Right lobe of liver (tissue), 6 donors: ENCODE results near the gene TSKS. TPM values are rescaled to one million over a fixed set of nuclear protein-coding genes. Genes with fewer than 3 reads are reported as not detected.

Experiments
- ATAC-seq, 4 donors: fragments of 200-7000 bp; cut with Tn5 transposase; one replicate each; pipeline ENCODE4 v1.9.1; 2020; ENCODE audit warnings: mild to moderate bottlenecking in 4 of 4, moderate library complexity in 4 of 4
- DNase-seq, 3 donors: peaks; one replicate each; pipeline ENCODE4 v3.0.0-alpha.2; 2020
- H3K27ac ChIP-seq, 3 donors: fragments of 200-600 bp; one replicate each; pipeline ENCODE4 v1.8.0; 2022
- H3K27me3 ChIP-seq, 2 donors: fragments of 200-600 bp; one replicate each; pipeline ENCODE4 v1.8.0; 2022
- H3K36me3 ChIP-seq, 4 donors: fragments of 200-600 bp; sonication (generic) in 1 of 4; one replicate each; pipeline versions ENCODE4 v1.5.1 to v1.8.0; 2017 to 2022; ENCODE audit warnings: control low read depth in 1 of 4
- H3K4me1 ChIP-seq, 4 donors: fragments of 200-600 bp; sonication (generic) in 1 of 4; one replicate each; pipeline versions ENCODE4 v1.5.1 to v1.8.0; 2017 to 2022; ENCODE audit warnings: control low read depth in 1 of 4
- H3K4me3 ChIP-seq, 3 donors: fragments of 200-600 bp; one replicate each; pipeline ENCODE4 v1.8.0; 2022
- H3K9me3 ChIP-seq, 4 donors: fragments of 200-600 bp; sonication (generic) in 1 of 4; one replicate each; pipeline versions ENCODE4 v1.5.1 to v1.8.0; 2017 to 2022; ENCODE audit warnings: control low read depth in 1 of 4
- POLR2A ChIP-seq: fragments of 450-650 bp; IDR thresholded peaks from one replicate; pipeline ENCODE4 v1.6.1; 2017; ENCODE audit warnings: antibody characterized with exemption, mild to moderate bottlenecking
- WGBS: methylation state at CpG from one replicate; pipeline ENCODE4 v1.1.6; 2018; ENCODE audit warnings: low coverage, low lambda C conversion rate; ENCODE audit not compliant: insufficient coverage; ENCODE audit errors: missing lambda C conversion rate; 5-methylcytosine and 5-hydroxymethylcytosine counted together
- intact Hi-C, 2 donors: fragments of 100-400 bp; cut with DNase I; formaldehyde crosslinking; loops; one replicate each; pipeline versions ENCODE4 v1.11.2 to v1.14.1; 2022
- total RNA-seq, 6 experiments: library from RNA; depleted of rRNA in 2 of 6; stranded (reverse); fragments of >200 nt in 2 of 6; fragmentation: NEBNext Ultra II Directional in 3 of 6; extraction: Animal tissue kit (Norgen Biotek cat#: 25700) in 3 of 6; gene quantifications; one replicate each; pipeline versions ENCODE4 v1.1.0 to v1.2.4, GENCODE V29; 2016 to 2023
- TF ChIP-seq, protein P1 (sequence below), 4 donors: fragments of 200-600 bp in 3 of 4; fragments of 450-650 bp in 1 of 4; IDR thresholded peaks; one replicate each; pipeline versions ENCODE4 v1.5.1 to v1.8.0; 2016 to 2022; ENCODE audit warnings: antibody characterized with exemption in 4 of 4, mild to moderate bottlenecking in 2 of 4
- donor health status: DM: no; HTN: yes; CAD: no.
- donor health status: DM: no; HTN: no; CAD: no.
- donor health status: DM: no; HTN: no; CAD: no.
- donor health status: DM: no; HTN: yes; CAD: no.
- donor health status: DM: no; HTN: yes; CAD: no.

TSKS gene
- total RNA-seq, 6 experiments from 2014 or later: not detected

GRCh38 chr19:49798574-49798973, 35.5 kb upstream of the TSKS start:
- Histone ChIP-seq H3K4me3 (no peak overlapping the region), H3K9me3 (no peaks in the 10 kb centered on the region), H3K27me3 (no peaks in the 10 kb centered on the region), H3K36me3 (peaks cover 0 to 73% (median 37%) of the 10 kb centered on the region in 4 donors), H3K27ac (no peak overlapping the region), H3K4me1 (no peaks in the 10 kb centered on the region)
- no peak for TF ChIP-seq POLR2A
- TF ChIP-seq, protein P1, sequence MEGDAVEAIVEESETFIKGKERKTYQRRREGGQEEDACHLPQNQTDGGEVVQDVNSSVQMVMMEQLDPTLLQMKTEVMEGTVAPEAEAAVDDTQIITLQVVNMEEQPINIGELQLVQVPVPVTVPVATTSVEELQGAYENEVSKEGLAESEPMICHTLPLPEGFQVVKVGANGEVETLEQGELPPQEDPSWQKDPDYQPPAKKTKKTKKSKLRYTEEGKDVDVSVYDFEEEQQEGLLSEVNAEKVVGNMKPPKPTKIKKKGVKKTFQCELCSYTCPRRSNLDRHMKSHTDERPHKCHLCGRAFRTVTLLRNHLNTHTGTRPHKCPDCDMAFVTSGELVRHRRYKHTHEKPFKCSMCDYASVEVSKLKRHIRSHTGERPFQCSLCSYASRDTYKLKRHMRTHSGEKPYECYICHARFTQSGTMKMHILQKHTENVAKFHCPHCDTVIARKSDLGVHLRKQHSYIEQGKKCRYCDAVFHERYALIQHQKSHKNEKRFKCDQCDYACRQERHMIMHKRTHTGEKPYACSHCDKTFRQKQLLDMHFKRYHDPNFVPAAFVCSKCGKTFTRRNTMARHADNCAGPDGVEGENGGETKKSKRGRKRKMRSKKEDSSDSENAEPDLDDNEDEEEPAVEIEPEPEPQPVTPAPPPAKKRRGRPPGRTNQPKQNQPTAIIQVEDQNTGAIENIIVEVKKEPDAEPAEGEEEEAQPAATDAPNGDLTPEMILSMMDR (IDR thresholded peaks at IDR 0.05): no peak
- WGBS: no CpG with 5 or more reads among the region's 11 CpGs
- intact Hi-C loops: no loop called here
- DNase-seq (no peak), ATAC-seq (no peak)

DNA sequence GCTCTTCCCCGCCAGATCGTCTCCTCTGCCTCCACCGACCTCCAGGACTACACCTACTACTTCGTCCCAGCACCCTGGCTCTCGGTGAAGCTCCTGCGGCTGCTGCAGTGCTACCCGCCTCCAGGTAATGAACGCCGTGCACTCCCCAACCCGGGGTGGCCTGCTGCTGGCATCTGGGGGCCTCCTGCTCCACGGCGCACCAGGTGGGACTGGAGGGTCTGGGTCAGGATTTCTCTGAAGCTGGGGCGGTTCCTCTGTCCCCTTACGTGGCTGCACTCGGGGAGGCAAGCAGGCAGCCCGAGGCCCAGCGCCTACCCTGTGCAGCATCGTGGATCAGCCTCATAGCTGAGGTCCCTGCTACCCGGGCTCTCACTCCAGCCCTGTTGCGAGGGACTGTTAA, 32.5 kb upstream of the TSKS start:
- H3K27ac ChIP-seq: no peak overlapping the region
- TF ChIP-seq, protein P1 (IDR thresholded peaks at IDR 0.05): no peak
- TF ChIP-seq POLR2A: no peak
- peaks cover 7 to 77% (median 47%) of the 10 kb centered on the region in 4 donors for H3K36me3 ChIP-seq
- WGBS: 88% methylated on average over 11 of the region's 20 CpGs
- H3K4me1 ChIP-seq: no peaks in the 10 kb centered on the region
- ATAC-seq (no peak), DNase-seq (no peak)
- H3K27me3 ChIP-seq: no peaks in the 10 kb centered on the region
- H3K4me3 ChIP-seq: no peak overlapping the region
- intact Hi-C loops: no loop called here
- H3K9me3 ChIP-seq: no peaks in the 10 kb centered on the region

GRCh38 chr19:49793561-49793840, 30.4 kb upstream of the TSKS start:
- Histone ChIP-seq H3K27me3 (no peaks in the 10 kb centered on the region), H3K27ac (no peak overlapping the region), H3K4me3 (no peak overlapping the region), H3K4me1 (no peaks in the 10 kb centered on the region), H3K36me3 (peaks cover 7 to 66% (median 37%) of the 10 kb centered on the region in 4 donors), H3K9me3 (no peaks in the 10 kb centered on the region)
- TF ChIP-seq, protein P1 (IDR thresholded peaks at IDR 0.05): no peak
- no peak for TF ChIP-seq POLR2A
- 50% methylated on average over 1 of the region's 6 CpGs for WGBS
- no peak for DNase-seq
- intact Hi-C loops: no loop called here
- ATAC-seq: no peak

DNA sequence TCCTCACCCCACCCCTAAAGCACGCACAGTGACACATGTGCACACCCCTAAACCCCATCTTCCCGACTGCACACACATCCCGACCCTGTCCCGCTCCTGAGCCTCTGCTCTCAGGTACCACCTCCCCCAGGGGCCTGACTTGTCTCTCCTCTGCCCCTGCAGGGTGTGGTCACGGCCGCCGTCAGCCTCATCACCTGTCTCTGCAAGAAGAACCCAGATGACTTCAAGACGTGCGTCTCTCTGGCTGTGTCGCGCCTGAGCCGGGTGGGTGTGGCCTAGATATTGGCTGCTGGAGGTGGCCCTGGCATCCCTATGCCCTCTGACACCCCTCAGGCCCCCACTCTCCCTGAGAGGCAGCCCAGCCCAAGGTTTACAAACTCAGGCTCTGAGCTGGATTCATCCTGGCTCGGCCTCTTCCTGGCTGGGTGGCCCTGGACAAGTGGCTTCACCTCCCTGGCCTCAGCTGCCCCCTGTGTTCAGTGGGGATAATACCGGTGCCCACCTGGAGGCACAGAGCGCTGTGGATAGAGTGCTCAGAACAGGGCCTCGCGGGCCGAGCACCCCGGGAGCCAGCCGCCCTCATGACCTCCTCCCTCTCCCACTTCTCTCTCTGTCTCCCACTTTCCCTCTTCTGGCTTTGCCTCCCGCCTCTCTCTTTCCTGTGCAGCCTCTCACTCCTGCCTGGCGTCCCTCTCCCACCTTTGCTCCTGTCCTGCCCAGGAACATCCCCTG, 29.9 kb upstream of the TSKS start:
- no peak for TF ChIP-seq POLR2A
- no peak overlapping the region for H3K4me3 ChIP-seq
- 96% methylated on average over 18 of the region's 22 CpGs for WGBS
- H3K27me3 ChIP-seq: no peaks in the 10 kb centered on the region
- no peaks in the 10 kb centered on the region for H3K9me3 ChIP-seq
- H3K36me3 ChIP-seq: peaks cover 7 to 65% (median 33%) of the 10 kb centered on the region in 4 donors
- ATAC-seq: no peak
- H3K4me1 ChIP-seq: no peaks in the 10 kb centered on the region
- no peak overlapping the region for H3K27ac ChIP-seq
- no peak for DNase-seq
- intact Hi-C loops: no loop called here

DNA sequence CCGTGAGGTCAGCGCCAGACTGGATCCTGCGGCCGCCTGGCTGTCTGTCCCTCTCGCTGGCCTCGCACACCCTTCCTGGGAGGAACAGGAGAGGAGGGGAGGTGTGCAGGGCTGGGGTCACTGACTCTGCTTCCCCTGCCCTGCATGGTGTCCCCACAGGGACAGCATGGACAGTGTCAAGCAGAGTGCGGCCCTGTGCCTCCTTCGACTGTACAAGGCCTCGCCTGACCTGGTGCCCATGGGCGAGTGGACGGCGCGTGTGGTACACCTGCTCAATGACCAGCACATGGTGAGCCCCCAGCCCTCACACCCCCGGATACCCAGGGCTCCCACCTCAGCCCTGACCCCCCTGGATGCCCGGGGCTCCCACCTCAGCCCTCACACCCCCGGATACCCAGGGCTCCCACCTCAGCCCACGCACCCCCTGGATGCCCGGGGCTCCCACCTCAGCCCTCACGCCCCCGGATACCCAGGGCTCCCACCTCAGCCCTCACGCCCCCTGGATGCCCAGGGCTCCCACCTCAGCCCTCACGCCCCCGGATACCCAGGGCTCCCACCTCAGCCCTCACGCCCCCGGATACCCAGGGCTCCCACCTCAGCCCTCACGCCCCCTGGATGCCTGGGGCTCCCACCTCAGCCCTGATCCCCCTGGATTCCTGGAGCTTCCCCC, 28.8 kb upstream of the TSKS start:
- no peaks in the 10 kb centered on the region for H3K27me3 ChIP-seq
- peaks cover 7 to 61% (median 26%) of the 10 kb centered on the region in 4 donors for H3K36me3 ChIP-seq
- no peaks in the 10 kb centered on the region for H3K9me3 ChIP-seq
- WGBS: 100% methylated on average over 2 of the region's 26 CpGs
- no peak for DNase-seq
- TF ChIP-seq, protein P1 (IDR thresholded peaks at IDR 0.05): no peak
- no peak for TF ChIP-seq POLR2A
- ATAC-seq: peak in 1 of 4 donors; percentile 8
- no peak overlapping the region for H3K4me3 ChIP-seq
- intact Hi-C loops: no loop called here
- no peak overlapping the region for H3K27ac ChIP-seq
- H3K4me1 ChIP-seq: no peaks in the 10 kb centered on the region
